GM06990 (cell line): ENCODE data around the gene SH3BP5L.

Experiments used
- DNase-seq: peaks from one replicate; pipeline ENCODE4 v3.0.0-alpha.2; 2011; ENCODE audit not compliant: insufficient read length; ENCODE audit errors: extremely low read depth
- H3K27me3 ChIP-seq: replicated peaks from 2 replicates; pipeline ENCODE4 v1.6.0; 2011; ENCODE audit warnings: low read length; ENCODE audit not compliant: control insufficient read depth, insufficient read depth
- H3K36me3 ChIP-seq: 2 replicates; pipeline ENCODE4 v1.5.1; 2011; ENCODE audit warnings: low read length; ENCODE audit not compliant: control insufficient read depth, insufficient read depth
- H3K4me3 ChIP-seq: replicated peaks from 2 replicates; pipeline ENCODE4 v1.5.1; 2011; ENCODE audit warnings: low read depth, mild to moderate bottlenecking, control low read depth, low read length
- TF ChIP-seq, protein P1 (sequence below): IDR thresholded peaks from 2 replicates; pipeline ENCODE4 v1.5.1; 2011; ENCODE audit warnings: low read length, control low read depth, mild to moderate bottlenecking, inconsistent platforms; ENCODE audit not compliant: insufficient read depth, poor library complexity, severe bottlenecking

Gene SH3BP5L

DNA sequence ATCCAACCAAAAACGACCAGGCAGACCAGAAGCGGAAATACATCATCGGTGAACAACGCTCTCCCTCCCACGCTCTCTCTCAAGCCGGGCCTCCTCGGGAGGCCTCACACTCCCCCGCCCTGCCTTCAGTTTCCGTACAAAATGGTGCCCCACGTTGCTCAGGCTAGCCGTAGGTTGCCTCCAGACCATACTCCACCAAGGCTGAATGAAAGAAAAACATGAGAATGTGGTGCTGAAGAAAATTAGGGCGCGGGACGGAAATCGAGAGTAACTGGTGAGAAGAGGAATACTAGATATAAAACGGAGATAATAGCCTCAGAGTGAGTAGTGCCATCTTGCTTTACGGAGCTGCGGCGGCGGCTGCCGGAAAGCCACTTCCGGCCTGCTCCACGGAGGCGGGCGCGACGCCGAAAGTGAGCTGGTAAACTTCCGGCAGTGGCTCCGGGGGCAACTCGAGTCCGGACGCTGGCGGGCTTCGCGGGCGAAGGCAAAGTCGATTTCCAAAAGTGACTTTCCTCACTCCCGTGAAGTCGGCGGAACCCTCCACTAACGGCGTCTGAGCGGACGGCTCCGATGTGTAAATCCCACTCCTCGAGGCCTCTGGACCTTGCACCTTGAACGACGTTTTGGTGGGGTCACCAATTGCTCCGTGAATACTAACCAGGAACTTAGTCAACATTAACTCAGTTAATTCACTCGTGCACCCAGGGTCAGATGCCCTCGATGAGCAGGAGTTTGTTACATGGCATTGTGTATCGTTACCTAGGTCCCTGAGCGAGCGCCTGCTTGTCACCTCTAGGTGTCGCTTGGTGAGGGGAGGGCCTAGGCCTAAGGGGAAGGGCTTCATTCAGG is at the start of gene SH3BP5L:
TSS of gene SH3BP5L (minus strand) at position 7 of the 852 bp plus-strand sequence. CDS start 980 bp downstream, outside the sequence.
- Histone ChIP-seq H3K36me3 (peaks cover 1% of the 10 kb centered on the region; the same call in 1 of the 2 replicates), H3K27me3 (no peaks in the 10 kb centered on the region), H3K4me3 (peak within 1 kb of the TSS; percentile 92)
- TF ChIP-seq, protein P1, sequence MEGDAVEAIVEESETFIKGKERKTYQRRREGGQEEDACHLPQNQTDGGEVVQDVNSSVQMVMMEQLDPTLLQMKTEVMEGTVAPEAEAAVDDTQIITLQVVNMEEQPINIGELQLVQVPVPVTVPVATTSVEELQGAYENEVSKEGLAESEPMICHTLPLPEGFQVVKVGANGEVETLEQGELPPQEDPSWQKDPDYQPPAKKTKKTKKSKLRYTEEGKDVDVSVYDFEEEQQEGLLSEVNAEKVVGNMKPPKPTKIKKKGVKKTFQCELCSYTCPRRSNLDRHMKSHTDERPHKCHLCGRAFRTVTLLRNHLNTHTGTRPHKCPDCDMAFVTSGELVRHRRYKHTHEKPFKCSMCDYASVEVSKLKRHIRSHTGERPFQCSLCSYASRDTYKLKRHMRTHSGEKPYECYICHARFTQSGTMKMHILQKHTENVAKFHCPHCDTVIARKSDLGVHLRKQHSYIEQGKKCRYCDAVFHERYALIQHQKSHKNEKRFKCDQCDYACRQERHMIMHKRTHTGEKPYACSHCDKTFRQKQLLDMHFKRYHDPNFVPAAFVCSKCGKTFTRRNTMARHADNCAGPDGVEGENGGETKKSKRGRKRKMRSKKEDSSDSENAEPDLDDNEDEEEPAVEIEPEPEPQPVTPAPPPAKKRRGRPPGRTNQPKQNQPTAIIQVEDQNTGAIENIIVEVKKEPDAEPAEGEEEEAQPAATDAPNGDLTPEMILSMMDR = peak; percentile 92
- DNase-seq = peak; percentile 90

DNA sequence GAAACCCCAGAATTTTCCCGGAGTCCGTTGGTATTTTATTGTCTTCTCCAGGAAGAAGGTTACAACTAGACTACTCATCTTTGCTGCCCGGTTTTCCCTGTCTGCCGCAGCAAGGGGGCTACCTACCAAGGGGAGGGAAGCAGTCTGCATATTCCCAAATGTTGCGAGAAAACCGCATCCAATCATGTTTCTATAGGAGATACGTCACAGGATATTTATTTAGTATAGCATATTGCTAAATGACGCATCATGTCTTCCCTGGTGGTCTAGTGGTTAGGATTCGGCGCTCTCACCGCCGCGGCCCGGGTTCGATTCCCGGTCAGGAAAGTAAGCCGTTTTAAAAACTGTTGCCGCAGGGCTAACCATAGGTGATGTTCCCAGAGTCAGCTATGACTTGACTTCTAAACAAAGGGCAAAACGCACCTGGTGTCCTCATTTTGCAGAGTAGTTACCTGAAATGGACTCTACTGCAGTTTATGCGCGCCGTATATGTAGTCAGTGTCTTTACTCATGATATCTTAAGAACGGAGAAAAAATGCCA is 48.3 kb upstream of the SH3BP5L start:
- Histone ChIP-seq H3K27me3 (no peaks in the 10 kb centered on the region), H3K36me3 (no peaks in the 10 kb centered on the region), H3K4me3 (peak overlapping the region; percentile 49)
- peak; percentile 87 for DNase-seq
- TF ChIP-seq, protein P1 = no peak

DNA sequence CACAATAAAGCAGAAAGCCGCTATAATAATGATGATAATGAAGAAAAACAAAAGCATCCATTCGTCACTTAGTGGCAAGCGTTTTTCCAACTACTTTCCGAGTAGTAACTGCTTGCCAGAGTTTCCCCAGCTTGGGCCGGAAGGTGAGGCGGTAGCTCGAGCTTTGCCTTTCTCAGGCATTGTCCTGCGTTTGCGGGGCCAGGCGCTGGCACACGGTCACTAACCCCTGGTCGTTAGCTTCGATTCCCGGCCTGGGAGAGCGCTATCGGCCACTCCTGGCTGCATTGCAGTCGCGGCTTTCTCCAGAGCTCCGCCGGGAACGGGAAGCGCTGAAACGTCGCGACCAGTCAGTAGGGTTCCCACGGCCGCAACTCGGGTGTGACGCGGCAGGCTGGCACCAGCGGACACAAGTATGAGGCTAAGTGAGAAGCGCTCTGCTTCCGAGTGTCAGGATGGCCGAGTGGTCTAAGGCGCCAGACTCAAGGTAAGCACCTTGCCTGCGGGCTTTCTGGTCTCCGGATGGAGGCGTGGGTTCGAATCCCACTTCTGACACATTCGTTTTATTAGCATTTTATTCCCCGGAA is 47.8 kb upstream of the SH3BP5L start:
- H3K36me3 ChIP-seq = no peaks in the 10 kb centered on the region
- TF ChIP-seq, protein P1 = no peak
- no peaks in the 10 kb centered on the region for H3K27me3 ChIP-seq
- peak overlapping the region; percentile 73 for H3K4me3 ChIP-seq
- peak; percentile 95 for DNase-seq

DNA sequence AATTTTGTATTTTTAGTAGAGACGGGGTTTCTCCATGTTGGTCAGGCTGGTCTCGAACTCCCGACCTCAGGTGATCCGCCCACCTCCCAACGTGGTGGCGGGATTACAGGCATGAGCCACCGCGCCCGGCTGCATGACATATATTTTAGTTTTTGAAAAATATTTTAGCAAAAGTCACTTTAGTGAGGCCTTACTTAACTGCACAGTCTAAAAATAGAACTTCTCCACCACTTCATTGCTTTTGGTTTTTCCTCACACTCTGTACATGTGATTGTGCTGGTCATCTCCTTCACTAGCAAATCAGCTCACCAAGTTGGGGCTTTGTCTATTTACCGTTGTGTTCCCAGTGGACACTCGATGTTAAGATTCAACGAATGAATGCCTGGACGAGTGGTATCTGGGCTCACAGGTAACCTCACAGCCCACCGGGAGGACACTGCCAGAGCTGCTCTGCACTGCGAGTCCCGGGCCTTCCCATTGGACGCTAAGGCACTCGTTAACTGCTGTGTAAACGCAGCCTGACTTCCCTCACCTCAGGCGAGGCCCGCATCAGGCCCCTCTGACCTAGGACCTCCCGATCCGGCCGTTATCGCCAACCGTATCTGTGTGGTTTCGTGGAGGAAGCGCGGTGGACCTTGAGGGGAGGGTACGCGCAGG is 47.2 kb upstream of the SH3BP5L start:
- TF ChIP-seq, protein P1 = no peak
- Histone ChIP-seq H3K4me3 (peak overlapping the region; percentile 73), H3K27me3 (no peaks in the 10 kb centered on the region), H3K36me3 (no peaks in the 10 kb centered on the region)
- peak; percentile 82 for DNase-seq

DNA sequence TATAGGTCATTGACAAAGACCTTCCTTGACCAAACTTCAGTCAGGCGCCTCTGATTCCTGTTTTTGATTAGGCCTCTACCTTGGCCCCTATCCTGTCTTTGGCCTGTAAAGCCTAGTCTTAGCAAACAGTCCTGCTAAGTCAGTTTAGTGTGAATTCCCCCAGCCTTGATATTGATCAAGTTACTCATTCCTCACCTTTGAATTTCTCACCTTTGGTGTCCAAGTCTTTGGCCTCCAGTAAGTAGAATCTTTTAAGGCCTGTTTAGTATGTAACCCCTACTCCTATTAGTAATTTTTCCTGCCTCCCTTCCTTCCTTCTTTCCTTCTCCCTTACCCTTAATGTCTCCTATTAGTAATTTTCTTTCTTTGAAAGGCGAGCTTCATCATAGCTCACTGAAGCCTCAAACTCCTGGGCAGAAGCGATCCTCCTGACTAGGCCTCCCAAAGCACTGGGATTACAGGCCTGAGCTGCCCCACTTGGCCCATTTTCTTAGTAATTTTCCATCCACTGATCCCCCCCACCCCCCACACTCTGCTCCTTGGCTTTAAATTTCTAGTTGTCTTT is 46.2 kb upstream of the SH3BP5L start:
- no peak overlapping the region for H3K4me3 ChIP-seq
- H3K27me3 ChIP-seq = no peaks in the 10 kb centered on the region
- no peak for DNase-seq
- H3K36me3 ChIP-seq = no peaks in the 10 kb centered on the region
- TF ChIP-seq, protein P1 = no peak
